Keratinocyte (primary cell): Measurements from ENCODE around the gene FAM120AOS. TPM values are rescaled to one million over a fixed set of nuclear protein-coding genes. Genes with fewer than 3 reads are reported as not detected.

Experiments
- DNase-seq: peaks from one replicate; pipeline ENCODE4 v3.0.0-alpha.2; 2011; ENCODE audit warnings: low read depth, missing footprints, low spot score
- FAIRE-seq: peaks from 2 replicates; lab custom pipeline; 2011; peaks lifted over from hg19 to GRCh38; lab: Jason Lieb, UNC
- H2AFZ ChIP-seq: 2 replicates; pipeline ENCODE4 v1.6.0; 2012; ENCODE audit warnings: low read length, control low read depth, inconsistent platforms; ENCODE audit not compliant: control insufficient read depth
- H3K27ac ChIP-seq: 2 replicates; pipeline ENCODE4 v1.5.1; 2011; ENCODE audit warnings: low read length; ENCODE audit not compliant: control insufficient read depth, insufficient read depth
- H3K27me3 ChIP-seq: 3 replicates; pipeline ENCODE4 v1.6.0; 2011; ENCODE audit warnings: low read length; ENCODE audit not compliant: control insufficient read depth, insufficient read depth; ENCODE audit errors: extremely low read depth
- H3K36me3 ChIP-seq, 2 experiments: 2 replicates in 1 of 2; 3 replicates in 1 of 2; pipeline ENCODE4 v1.5.1; 2011; ENCODE audit warnings: low read length in 2 of 2, mild to moderate bottlenecking in 1 of 2; ENCODE audit not compliant: control insufficient read depth in 2 of 2, insufficient read depth in 2 of 2; ENCODE audit errors: extremely low read depth in 1 of 2
- H3K4me1 ChIP-seq: 3 replicates; pipeline ENCODE4 v1.5.1; 2011; ENCODE audit warnings: low read length; ENCODE audit not compliant: control insufficient read depth, insufficient read depth; ENCODE audit errors: extremely low read depth
- H3K4me2 ChIP-seq: 3 replicates; pipeline ENCODE4 v1.6.0; 2011; ENCODE audit warnings: low read depth, low read length; ENCODE audit not compliant: control insufficient read depth, insufficient read depth; ENCODE audit errors: extremely low read depth
- H3K4me3 ChIP-seq, 3 experiments: fragments of 200-600 bp in 1 of 3; sonication (generic) in 1 of 3; 2 replicates in 2 of 3; 3 replicates in 1 of 3; pipeline ENCODE4 v1.5.1; 2011 to 2016; ENCODE audit warnings: low read length in 3 of 3, mild to moderate bottlenecking in 3 of 3, control low read depth in 2 of 3, inconsistent platforms in 1 of 3, low read depth in 1 of 3, mixed read lengths in 1 of 3, mixed run types in 1 of 3, moderate library complexity in 1 of 3; ENCODE audit not compliant: control insufficient read depth in 2 of 3, insufficient read depth in 2 of 3; ENCODE audit errors: extremely low read depth in 1 of 3
- H3K79me2 ChIP-seq: 2 replicates; pipeline ENCODE4 v1.6.0; 2012; ENCODE audit warnings: low read length; ENCODE audit not compliant: control insufficient read depth, insufficient read depth
- H3K9ac ChIP-seq: 3 replicates; pipeline ENCODE4 v1.6.0; 2011; ENCODE audit warnings: low read length; ENCODE audit not compliant: control insufficient read depth, insufficient read depth; ENCODE audit errors: extremely low read depth
- H3K9me1 ChIP-seq: 3 replicates; pipeline ENCODE4 v1.6.0; 2011; ENCODE audit warnings: low read length; ENCODE audit not compliant: control insufficient read depth, insufficient read depth; ENCODE audit errors: extremely low read depth
- H3K9me3 ChIP-seq: 2 replicates; pipeline ENCODE4 v1.5.1; 2012; ENCODE audit warnings: low read depth, low read length; ENCODE audit not compliant: control insufficient read depth
- H4K20me1 ChIP-seq: 3 replicates; pipeline ENCODE4 v1.6.0; 2011; ENCODE audit warnings: low read length; ENCODE audit not compliant: control insufficient read depth, insufficient read depth; ENCODE audit errors: extremely low read depth
- EZH2 ChIP-seq: IDR thresholded peaks from one replicate; pipeline ENCODE4 v1.6.1; 2012; ENCODE audit warnings: inconsistent platforms, mild to moderate bottlenecking, low read length, moderate library complexity
- dilution Hi-C: fragments of 300-500 bp; cut with MboI; formaldehyde crosslinking; loops from one replicate; pipeline ENCODE4 v1.7.0; 2020; ENCODE audit warnings: low sequenced_read_pairs; ENCODE audit not compliant: extremely low pct_ligation_motif_present
- polyA plus RNA-seq, 5 experiments: library from polyadenylated mRNA; depleted of rRNA in 3 of 5; stranded (reverse) in 3 of 5; stranded (forward) in 1 of 5; unstranded in 1 of 5; fragments of >200 nt; gene quantifications; 1 replicate in 1 of 5; 2 replicates in 3 of 5; 3 replicates in 1 of 5; pipeline versions ENCODE4 v1.2.1 to v1.2.3, GENCODE V29; 2011 to 2012; ENCODE audit warnings: missing spikeins in 2 of 5, low read depth in 1 of 5, low replicate concordance in 1 of 5
- TF ChIP-seq, protein P1 (sequence below), 3 experiments: IDR thresholded peaks in 1 of 3; conservative IDR thresholded peaks in 1 of 3; optimal IDR thresholded peaks in 1 of 3; 2 replicates in 2 of 3; 3 replicates in 1 of 3; pipeline versions ENCODE3 to v1.5.1; 2011; ENCODE audit warnings: low read length in 3 of 3, mild to moderate bottlenecking in 3 of 3, moderate library complexity in 2 of 3, control low read depth in 1 of 3, inconsistent platforms in 1 of 3; ENCODE audit not compliant: insufficient read depth in 2 of 3; ENCODE audit errors: extremely low read depth in 1 of 3

The FAM120AOS gene
- polyA plus RNA-seq, 1 donor (not counting 4 experiments of a cell fraction or from before 2014, with no cell fraction given): 18.6 TPM

DNA sequence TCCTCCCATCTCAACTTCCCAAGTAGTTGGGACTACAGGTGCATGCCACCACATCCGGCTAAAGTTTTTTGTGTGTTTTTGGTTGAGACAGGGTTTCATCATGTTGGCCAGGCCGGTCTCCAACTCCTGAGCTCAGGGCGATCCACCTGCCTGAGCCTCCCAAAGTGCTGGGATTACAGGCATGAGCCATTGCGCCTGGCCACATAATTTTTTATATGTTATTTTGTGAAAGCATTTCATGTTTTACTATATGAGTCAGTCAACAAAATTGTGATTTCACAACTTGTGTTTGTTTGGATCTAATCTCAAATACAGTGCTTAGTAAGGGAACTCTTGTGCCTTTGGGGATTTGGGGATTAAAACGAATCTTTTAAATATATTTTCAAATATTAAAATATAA lies 20.0 kb upstream of the FAM120AOS start:
- Histone ChIP-seq H3K9ac (no peak overlapping the region), H3K4me3 (no peak overlapping the region), H3K9me3 (no peaks in the 10 kb centered on the region), H3K36me3 (peaks cover 4 to 5% of the 10 kb centered on the region in 2 experiments), H2AFZ (no peak overlapping the region), H3K4me2 (no peak overlapping the region), H3K27me3 (no peaks in the 10 kb centered on the region), H3K27ac (no peak overlapping the region), H3K4me1 (peaks cover 15% of the 10 kb centered on the region), H4K20me1 (peaks cover 5% of the 10 kb centered on the region), H3K79me2 (peaks cover 81% of the 10 kb centered on the region), H3K9me1 (no peaks in the 10 kb centered on the region)
- DNase-seq (no peak), FAIRE-seq (no peak)
- TF ChIP-seq, protein P1, sequence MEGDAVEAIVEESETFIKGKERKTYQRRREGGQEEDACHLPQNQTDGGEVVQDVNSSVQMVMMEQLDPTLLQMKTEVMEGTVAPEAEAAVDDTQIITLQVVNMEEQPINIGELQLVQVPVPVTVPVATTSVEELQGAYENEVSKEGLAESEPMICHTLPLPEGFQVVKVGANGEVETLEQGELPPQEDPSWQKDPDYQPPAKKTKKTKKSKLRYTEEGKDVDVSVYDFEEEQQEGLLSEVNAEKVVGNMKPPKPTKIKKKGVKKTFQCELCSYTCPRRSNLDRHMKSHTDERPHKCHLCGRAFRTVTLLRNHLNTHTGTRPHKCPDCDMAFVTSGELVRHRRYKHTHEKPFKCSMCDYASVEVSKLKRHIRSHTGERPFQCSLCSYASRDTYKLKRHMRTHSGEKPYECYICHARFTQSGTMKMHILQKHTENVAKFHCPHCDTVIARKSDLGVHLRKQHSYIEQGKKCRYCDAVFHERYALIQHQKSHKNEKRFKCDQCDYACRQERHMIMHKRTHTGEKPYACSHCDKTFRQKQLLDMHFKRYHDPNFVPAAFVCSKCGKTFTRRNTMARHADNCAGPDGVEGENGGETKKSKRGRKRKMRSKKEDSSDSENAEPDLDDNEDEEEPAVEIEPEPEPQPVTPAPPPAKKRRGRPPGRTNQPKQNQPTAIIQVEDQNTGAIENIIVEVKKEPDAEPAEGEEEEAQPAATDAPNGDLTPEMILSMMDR (optimal IDR thresholded peaks at IDR 0.05 in 1 of 3, IDR thresholded peaks at IDR 0.05 in 1 of 3, conservative IDR thresholded peaks at IDR 0.05 in 1 of 3; ENCODE audit: extremely low read depth in 1 of 3, insufficient read depth in 2 of 3, low read length in 3 of 3): no peak
- TF ChIP-seq EZH2: no peak
- dilution Hi-C loops: no loop called here

DNA sequence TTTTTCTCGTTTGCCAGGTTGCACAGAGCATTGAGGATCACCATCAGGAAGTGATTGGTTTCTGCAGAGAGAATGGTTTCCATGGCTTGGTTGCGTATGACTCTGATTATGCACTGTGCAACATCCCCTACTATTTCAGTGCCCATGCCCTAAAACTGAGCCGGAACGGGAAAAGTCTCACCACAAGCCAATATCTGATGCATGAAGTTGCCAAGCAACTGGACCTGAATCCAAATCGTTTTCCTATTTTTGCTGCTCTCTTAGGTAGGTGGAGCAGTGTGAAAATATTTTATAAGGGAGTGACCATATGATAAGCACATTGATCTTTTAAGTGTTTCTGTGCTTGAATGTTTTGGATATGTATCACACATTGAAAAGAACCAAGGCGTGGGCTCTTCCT lies 17.7 kb upstream of the FAM120AOS start:
- Histone ChIP-seq H3K27ac (no peak overlapping the region), H3K4me3 (no peak overlapping the region), H3K4me1 (peaks cover 33% of the 10 kb centered on the region), H2AFZ (no peak overlapping the region), H4K20me1 (peaks cover 14% of the 10 kb centered on the region), H3K79me2 (peaks cover 85% of the 10 kb centered on the region), H3K27me3 (no peaks in the 10 kb centered on the region), H3K9me3 (no peaks in the 10 kb centered on the region), H3K36me3 (peaks cover 2% of the 10 kb centered on the region in 2 experiments), H3K4me2 (no peak overlapping the region), H3K9me1 (peaks cover 3% of the 10 kb centered on the region), H3K9ac (no peak overlapping the region)
- dilution Hi-C loops: no loop called here
- TF ChIP-seq, protein P1 (optimal IDR thresholded peaks at IDR 0.05 in 1 of 3, IDR thresholded peaks at IDR 0.05 in 1 of 3, conservative IDR thresholded peaks at IDR 0.05 in 1 of 3; ENCODE audit: extremely low read depth in 1 of 3, insufficient read depth in 2 of 3, low read length in 3 of 3): no peak
- no peak for TF ChIP-seq EZH2
- DNase-seq (no peak), FAIRE-seq (no peak)
